Measurements from ENCODE around the gene GPC6. TPM values are rescaled to one million over a fixed set of nuclear protein-coding genes. Genes with fewer than 3 reads are reported as not detected.

The GPC6 gene
- total RNA-seq, 1 experiment from 2014 or later, result 0.22 TPM

GRCh38 chr13:94382960-94383359 is 1156.4 kb downstream of the GPC6 start (continued):
- TF ChIP-seq REST (IDR thresholded peaks at IDR 0.05; ENCODE audit: low read depth), result no peak
- TF ChIP-seq SP1 (IDR thresholded peaks at IDR 0.05; ENCODE audit: low read depth), result no peak
- TF ChIP-seq CBX3 (IDR thresholded peaks at IDR 0.05; ENCODE audit: low read depth), result no peak

- Histone ChIP-seq H3K4me2 (ENCODE audit: low read length) (no peak overlapping the region), H3K9me3 (ENCODE audit: control insufficient read depth in 1 of 2, insufficient read depth in 1 of 2, low read depth in 1 of 2, low read length in 2 of 2) (no peaks in the 10 kb centered on the region), H3K27ac (ENCODE audit: low read depth, low read length) (no peak overlapping the region), H3K9ac (ENCODE audit: low read length) (no peak overlapping the region), H3K4me1 (ENCODE audit: control insufficient read depth in 1 of 2, insufficient read depth in 2 of 2, low read length in 2 of 2) (no peaks in the 10 kb centered on the region), H3K27me3 (ENCODE audit: insufficient read depth, low read length) (no peaks in the 10 kb centered on the region), H3K9me2 (ENCODE audit: insufficient read depth) (no peaks in the 10 kb centered on the region), H3K4me3 (replicated peaks in 1 of 2; ENCODE audit: low read depth in 1 of 2, low read length in 2 of 2) (no peak overlapping the region), H3K36me3 (ENCODE audit: control insufficient read depth in 1 of 2, insufficient read depth in 2 of 2, low read length in 2 of 2) (no peaks in the 10 kb centered on the region), H3K79me2 (ENCODE audit: insufficient read depth, low read length) (no peaks in the 10 kb centered on the region), H2AFZ (ENCODE audit: low read depth, low read length, poor library complexity, severe bottlenecking) (no peak overlapping the region), H4K20me1 (ENCODE audit: insufficient read depth) (no peaks in the 10 kb centered on the region)
- intact Hi-C loops (cut with micrococcal nuclease), result no loop called here
- no peak for TF ChIP-seq CBX3 (IDR thresholded peaks at IDR 0.05; ENCODE audit: low read depth)
- TF ChIP-seq ZFX (IDR thresholded peaks at IDR 0.05), result no peak
- TF ChIP-seq ZNF274 (IDR thresholded peaks at IDR 0.05; ENCODE audit: low read depth, low read length), result no peak
- no peak for TF ChIP-seq FOSL1 (IDR thresholded peaks at IDR 0.05; ENCODE audit: low read depth)
- ATAC-seq (no peak), DNase-seq (ENCODE audit: low read depth, low spot score) (no peak)
- no TSS peak for BruUV-seq (replicated peaks)
- CTCF ChIA-PET, result no interaction called here
- POLR2A ChIA-PET, result no interaction called here
- RAD21 ChIA-PET (ENCODE audit: low non-redundant PET in 1 of 2, low total read pairs in 2 of 2, uncharacterized antibody in 2 of 2, unreplicated experiment in 2 of 2), result no interaction called here
These were observed 1157.8 kb downstream of the GPC6 start for GRCh38 chr13:94384231-94384905.
